ENCODE results near the gene MDN1.
"Not testable (repeated sequence)": the region's sequence is repeated elsewhere in the genome, so short reads cannot be mapped to it uniquely, and the experiment has no call there.

MDN1 gene

DNA sequence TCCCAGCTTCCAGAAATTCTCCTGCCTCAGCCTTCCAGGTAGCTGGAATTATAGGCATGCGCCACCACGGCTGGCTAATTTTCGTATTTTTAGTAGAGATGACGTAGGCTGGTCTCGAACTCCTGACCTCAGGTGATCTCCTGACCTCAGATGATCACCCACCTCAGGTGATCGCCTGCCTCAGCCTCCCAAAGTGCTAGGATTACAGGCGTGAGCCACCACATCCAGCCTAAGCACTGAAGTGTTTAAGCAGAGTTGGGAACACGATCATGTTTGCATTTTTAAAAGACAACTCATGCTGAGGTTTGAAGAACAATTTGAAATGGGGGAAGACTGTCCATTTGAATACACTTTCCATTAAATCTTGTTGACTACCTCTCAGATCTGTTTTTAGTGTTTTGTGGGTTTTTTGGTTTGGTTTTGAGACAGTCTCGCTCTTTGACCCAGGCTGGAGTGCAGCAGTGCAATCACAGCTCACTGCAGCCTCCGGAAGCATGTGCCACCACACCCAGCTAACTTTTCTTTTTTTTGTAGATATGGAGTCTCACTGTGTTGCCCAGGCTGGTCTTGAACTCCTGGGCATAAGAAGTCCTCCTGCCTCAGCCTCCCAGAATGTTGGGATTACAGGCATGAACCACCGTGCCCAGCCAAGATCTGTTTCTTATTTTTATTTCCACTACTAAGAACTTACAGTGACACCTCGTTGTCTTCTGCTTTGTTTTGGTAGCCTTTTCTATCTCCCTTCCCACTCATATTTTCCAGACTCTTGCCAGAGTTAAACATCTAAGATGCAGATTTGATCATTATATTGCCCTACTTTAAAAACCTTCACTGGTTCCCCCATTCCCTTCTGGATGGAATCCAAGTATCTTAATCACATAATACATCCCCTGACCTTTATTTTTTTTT lies 15.5 kb upstream of the MDN1 start:
- no peaks in the 10 kb centered on the region for H3K9me3 Mint-ChIP-seq
- peak overlapping the region; percentile 1 for H3K27ac Mint-ChIP-seq
- intact Hi-C loops (cut with micrococcal nuclease): no loop called here
- peaks cover 82% of the 10 kb centered on the region for H3K36me3 Mint-ChIP-seq (ENCODE audit: low read depth)
- no peaks in the 10 kb centered on the region for H3K27me3 Mint-ChIP-seq
- no peak overlapping the region for H3K4me3 Mint-ChIP-seq
- H3K4me1 Mint-ChIP-seq (ENCODE audit: low read depth): peaks cover 38% of the 10 kb centered on the region

DNA sequence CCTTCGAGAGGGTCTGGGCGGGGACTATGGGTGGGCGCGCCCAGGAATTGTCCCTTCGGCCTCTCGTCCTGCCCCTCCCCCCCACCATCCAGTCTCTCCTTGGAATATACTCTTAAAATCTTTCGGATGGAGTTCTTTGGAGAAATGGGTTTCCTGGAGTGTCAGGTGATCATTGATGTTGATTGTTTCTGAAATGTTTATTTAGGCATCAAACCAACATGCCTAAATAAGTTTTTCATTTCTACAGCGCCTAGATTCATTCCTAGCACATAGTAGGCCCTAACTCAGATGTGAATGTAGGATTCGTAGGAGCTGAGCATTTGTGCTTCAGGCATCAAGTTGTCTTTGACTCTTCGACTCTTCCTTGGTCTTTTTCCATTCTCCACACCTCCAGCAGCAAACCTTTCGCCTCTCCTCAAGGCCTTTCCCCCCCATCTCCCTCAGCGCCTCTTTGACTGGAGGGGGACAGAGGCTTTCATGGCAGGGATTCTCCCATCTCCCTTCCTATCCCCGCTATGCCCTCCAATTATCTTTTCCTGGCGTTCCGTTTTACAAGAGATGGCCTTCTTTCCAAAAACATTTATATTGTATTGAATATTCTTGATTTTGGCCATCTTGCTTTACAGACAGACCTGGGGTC lies 10.7 kb upstream of the MDN1 start:
- intact Hi-C loops (cut with micrococcal nuclease): no loop called here
- H3K36me3 Mint-ChIP-seq (ENCODE audit: low read depth): peaks cover 45% of the 10 kb centered on the region

DNA sequence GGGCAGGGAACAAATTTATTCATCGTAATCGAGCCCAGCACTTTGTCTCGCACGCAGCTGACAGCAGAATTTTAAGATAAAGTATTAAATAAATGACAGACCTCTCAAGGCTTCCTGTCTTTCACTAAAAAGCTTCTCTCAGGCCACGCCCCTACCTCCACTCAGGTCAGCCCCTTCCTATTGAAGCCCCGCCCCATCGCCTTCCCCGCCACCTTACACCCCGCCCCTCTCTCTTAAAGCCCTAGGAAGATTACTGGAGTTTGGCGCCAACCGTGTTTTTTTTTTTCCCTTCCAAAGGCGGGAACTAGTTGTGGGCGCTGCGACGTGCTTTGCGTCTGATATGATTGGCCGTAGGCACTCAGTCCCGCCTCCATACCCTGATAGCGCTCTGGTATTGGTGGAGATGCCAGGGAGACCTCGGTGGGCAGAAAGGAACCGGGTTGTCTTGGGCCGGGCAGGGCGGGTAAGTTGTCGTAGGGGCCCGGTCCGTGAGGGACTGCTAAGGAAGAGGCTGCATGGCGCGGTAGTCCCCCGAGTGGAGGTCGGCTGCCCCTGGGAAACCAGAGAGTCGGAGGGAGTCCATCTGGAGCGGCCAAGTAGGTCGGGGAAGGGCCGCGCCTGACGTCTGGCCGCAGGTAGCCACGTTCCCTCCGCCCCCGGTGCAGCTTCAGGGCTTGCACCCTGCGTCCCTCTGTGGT lies 10.0 kb upstream of the MDN1 start, which contains the start of gene CASP8AP2:
Gene CASP8AP2, plus strand, starts transcription at position 409 of the 698 bp plus-strand sequence.
- H3K9me3 Mint-ChIP-seq: no peaks in the 10 kb centered on the region
- H3K27ac Mint-ChIP-seq: peak within 1 kb of the TSS; percentile 92

More for the DNA sequence above, 10.7 kb upstream of the MDN1 start:
- peak overlapping the region; percentile 93 for H3K4me3 Mint-ChIP-seq
- H3K27ac Mint-ChIP-seq: peak overlapping the region; percentile 92
- H3K27me3 Mint-ChIP-seq: no peaks in the 10 kb centered on the region
- peaks cover 25% of the 10 kb centered on the region for H3K4me1 Mint-ChIP-seq (ENCODE audit: low read depth)
- no peaks in the 10 kb centered on the region for H3K9me3 Mint-ChIP-seq

DNA sequence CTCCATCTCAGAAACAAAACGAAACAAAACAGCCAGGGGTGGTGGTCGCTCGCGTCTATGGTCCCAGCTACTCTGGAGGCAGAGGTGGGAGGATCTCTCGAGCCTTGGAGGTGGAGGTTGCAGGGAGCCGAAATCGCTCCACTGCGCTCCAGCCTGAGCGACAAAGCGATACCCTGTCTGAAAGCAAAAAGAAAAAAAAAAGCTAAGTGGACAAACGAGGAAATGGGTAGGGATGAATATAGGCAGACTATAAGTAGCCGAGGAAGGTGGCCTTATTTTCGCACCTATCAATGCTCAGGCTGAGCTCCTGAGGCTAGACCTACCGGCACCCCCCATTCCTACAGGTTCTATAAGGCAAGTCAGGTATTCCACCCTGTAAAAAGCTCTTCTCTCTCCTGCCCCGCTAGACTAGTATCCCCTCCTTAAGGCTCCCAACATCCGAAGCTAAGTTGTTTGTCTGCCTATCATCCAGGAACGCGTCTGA lies 9.4 kb upstream of the MDN1 start:
- H3K27me3 Mint-ChIP-seq: no peaks in the 10 kb centered on the region
- H3K4me3 Mint-ChIP-seq: peak overlapping the region; percentile 93
- H3K27ac Mint-ChIP-seq: peak overlapping the region; percentile 92
- H3K4me1 Mint-ChIP-seq (ENCODE audit: low read depth): peaks cover 20% of the 10 kb centered on the region
- H3K9me3 Mint-ChIP-seq: no peaks in the 10 kb centered on the region
- peaks cover 38% of the 10 kb centered on the region for H3K36me3 Mint-ChIP-seq (ENCODE audit: low read depth)
- intact Hi-C loops (cut with micrococcal nuclease): loop anchor here (1.0 to 5.0 kb wide), 3 partner anchors 10 to 758 kb away; partner anchors contain the start of genes MAP3K7 and MDN1

More for the DNA sequence above, 10.0 kb upstream of the MDN1 start, which contains the start of gene CASP8AP2:
- Mint-ChIP-seq H3K4me3 (peak within 1 kb of the TSS; percentile 93), H3K36me3 (ENCODE audit: low read depth) (peaks cover 38% of the 10 kb centered on the region), H3K27me3 (no peaks in the 10 kb centered on the region), H3K4me1 (ENCODE audit: low read depth) (peaks cover 20% of the 10 kb centered on the region)
- intact Hi-C loops (cut with micrococcal nuclease): loop anchor here (1.0 to 5.0 kb wide), 3 partner anchors 10 to 758 kb away; partner anchors contain the start of genes MAP3K7 and MDN1

DNA sequence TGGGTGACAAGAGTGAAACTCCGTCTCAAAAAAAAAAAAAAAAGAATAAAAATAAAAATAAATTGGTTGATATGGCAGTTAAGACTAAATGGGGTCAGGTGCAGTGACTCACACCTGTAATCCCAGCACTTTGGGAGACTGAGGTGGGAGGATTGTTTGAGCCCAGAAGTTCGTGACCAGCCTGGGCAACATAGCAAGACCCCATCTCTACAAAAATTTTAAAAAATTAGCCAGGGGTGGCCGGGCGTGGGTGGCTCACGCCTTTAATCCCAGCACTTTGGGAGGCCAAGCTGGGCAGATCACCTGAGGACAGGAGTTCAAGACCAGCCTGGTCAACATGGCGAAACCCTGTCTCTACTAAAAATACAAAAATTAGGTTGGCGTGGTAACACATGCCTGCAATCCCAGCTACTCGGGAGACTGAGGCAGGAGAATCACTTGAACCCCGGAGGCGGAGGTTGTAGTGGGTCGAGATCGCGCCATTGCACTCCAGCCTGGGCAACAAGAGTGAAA lies 8.9 kb upstream of the MDN1 start:
- Mint-ChIP-seq H3K36me3 (ENCODE audit: low read depth) (peaks cover 37% of the 10 kb centered on the region), H3K4me1 (ENCODE audit: low read depth) (peaks cover 20% of the 10 kb centered on the region), H3K4me3 (peak overlapping the region; percentile 93), H3K27ac (peak overlapping the region; percentile 92)
- not testable (repeated sequence) for H3K27me3 Mint-ChIP-seq, H3K9me3 Mint-ChIP-seq
- intact Hi-C loops (cut with micrococcal nuclease): loop anchor here (5.0 kb wide), 2 partner anchors 709 to 759 kb away; partner anchors contain the start of gene MAP3K7

DNA sequence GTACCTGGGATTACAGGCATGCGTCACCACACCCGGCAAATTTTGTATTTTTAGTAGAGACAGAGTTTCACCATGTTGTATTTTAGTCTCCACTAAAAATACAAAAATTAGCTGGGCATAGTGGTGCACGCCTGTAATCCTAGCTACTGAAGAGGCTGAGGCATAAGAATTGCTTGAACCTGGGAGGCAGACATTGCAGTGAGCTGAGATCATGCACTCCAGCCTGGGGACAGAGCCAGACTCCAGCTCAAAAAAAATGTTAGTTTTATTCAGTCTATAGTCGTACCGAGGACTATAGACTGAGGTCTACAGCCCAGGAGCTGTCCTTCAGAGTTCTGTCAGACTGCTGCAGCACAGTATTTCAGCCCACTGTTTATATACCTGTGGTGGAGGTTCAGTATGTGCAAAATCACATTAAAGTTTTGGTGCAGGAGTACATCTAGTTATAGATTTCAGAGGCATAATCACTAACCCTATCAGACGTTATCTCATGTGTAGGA lies 6.5 kb upstream of the MDN1 start:
- intact Hi-C loops (cut with micrococcal nuclease): loop anchor here (5.0 kb wide), 2 partner anchors 711 to 761 kb away; partner anchors contain the start of gene MAP3K7
- Mint-ChIP-seq H3K4me1 (ENCODE audit: low read depth) (peaks cover 10% of the 10 kb centered on the region), H3K36me3 (ENCODE audit: low read depth) (peaks cover 13% of the 10 kb centered on the region), H3K4me3 (no peak overlapping the region), H3K9me3 (no peaks in the 10 kb centered on the region), H3K27ac (no peak overlapping the region), H3K27me3 (no peaks in the 10 kb centered on the region)

DNA sequence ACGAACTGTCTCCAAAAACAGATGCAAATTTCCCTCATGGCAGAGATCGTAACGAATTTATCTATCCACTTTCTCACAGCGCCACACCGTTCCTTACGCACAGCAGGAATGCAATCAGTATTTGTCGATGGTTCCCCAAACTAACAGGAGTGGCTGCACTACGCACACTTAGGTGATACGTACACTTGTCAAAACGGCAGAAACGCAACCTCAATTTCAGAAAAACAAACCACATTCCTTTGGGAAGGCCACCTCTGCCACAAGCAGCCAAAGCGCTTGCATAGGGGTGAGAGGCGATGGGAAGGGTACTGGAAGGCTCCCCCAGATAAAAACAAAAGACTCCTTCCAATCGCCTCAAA lies 638 bp downstream of the MDN1 start:
- Mint-ChIP-seq H3K27ac (peak overlapping the region; percentile 90), H3K27me3 (no peaks in the 10 kb centered on the region), H3K36me3 (ENCODE audit: low read depth) (peaks cover 15% of the 10 kb centered on the region), H3K9me3 (no peaks in the 10 kb centered on the region), H3K4me3 (peak overlapping the region; percentile 89), H3K4me1 (ENCODE audit: low read depth) (peaks cover 33% of the 10 kb centered on the region)
- intact Hi-C loops (cut with micrococcal nuclease): loop anchor here (1.0 to 5.0 kb wide), 2 partner anchors 10 to 182 kb away; partner anchors contain the start of genes CASP8AP2 and LYRM2

DNA sequence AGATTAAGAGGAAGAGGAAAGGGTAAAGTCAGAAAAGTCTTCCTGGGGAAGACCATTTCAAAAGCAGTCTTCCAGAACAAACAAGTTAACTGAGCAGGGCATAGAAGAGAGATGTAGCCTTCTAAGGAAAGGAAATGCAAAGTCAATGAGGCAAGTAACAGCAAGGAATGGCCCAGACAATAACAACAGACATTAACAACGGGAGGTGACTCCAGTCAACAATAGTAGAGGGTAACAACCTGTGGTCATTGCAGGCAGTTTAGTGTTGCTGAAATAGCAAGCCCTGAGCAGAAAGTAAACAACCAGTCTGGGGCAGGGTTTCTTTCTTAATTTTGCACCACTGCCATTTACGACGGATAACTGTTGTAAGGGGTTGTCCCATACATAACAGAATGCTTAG lies 2.1 kb downstream of the MDN1 start:
- peaks cover 15% of the 10 kb centered on the region for H3K36me3 Mint-ChIP-seq (ENCODE audit: low read depth)
- no peak overlapping the region for H3K4me3 Mint-ChIP-seq
- no peaks in the 10 kb centered on the region for H3K9me3 Mint-ChIP-seq
- no peaks in the 10 kb centered on the region for H3K27me3 Mint-ChIP-seq
- H3K27ac Mint-ChIP-seq: no peak overlapping the region
- intact Hi-C loops (cut with micrococcal nuclease): loop anchor here (5.0 kb wide), 1 partner anchor 180 kb away; the partner anchor contains the start of gene LYRM2
- H3K4me1 Mint-ChIP-seq (ENCODE audit: low read depth): peaks cover 33% of the 10 kb centered on the region

DNA sequence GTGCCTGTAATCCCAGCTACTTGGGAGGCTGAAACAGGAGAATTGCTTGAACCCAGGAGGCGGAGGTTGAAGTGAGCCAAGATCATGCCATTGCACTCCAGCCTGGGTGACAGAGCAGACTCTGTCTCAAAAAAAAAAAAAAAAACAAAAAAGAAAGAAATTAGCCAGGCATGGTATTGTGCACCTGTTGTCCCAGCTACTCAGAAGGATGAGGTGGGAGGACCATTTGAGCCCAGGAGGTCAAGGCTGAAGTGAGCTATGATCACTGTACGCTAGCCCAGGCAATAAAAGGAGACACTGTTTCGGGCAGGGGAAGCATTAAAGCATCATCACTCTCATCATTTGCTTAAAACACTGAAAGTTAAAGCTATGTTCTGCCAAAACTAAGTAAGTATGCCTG lies 6.2 kb downstream of the MDN1 start:
- H3K4me1 Mint-ChIP-seq (ENCODE audit: low read depth): peaks cover 12% of the 10 kb centered on the region
- intact Hi-C loops (cut with micrococcal nuclease); H3K9me3 Mint-ChIP-seq; H3K27me3 Mint-ChIP-seq; H3K36me3 Mint-ChIP-seq (ENCODE audit: low read depth); H3K4me3 Mint-ChIP-seq; H3K27ac Mint-ChIP-seq: not testable (repeated sequence)

DNA sequence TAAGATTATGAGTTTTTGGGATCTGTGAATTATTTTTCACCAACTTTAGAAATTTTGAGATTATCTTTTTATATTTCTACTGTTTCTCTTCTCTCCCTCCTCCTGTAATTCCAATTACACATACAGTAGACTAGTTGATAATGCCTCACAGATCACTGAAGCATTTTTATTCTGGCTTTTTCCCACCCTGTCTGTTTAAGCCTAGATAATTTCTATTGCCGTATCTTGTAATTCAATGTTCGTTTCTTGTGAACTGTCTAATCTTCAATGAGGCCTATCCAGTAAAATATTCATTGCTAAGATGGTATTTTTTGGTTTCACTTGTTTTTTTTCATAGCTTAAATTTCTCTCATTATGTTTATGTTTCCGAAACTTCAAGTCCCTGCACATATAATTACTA lies 12.0 kb downstream of the MDN1 start:
- no peaks in the 10 kb centered on the region for H3K9me3 Mint-ChIP-seq
- no peaks in the 10 kb centered on the region for H3K4me1 Mint-ChIP-seq (ENCODE audit: low read depth)
- H3K27me3 Mint-ChIP-seq: no peaks in the 10 kb centered on the region
- intact Hi-C loops (cut with micrococcal nuclease): no loop called here
- H3K4me3 Mint-ChIP-seq: no peak overlapping the region
- peaks cover 7% of the 10 kb centered on the region for H3K36me3 Mint-ChIP-seq (ENCODE audit: low read depth)
- no peak overlapping the region for H3K27ac Mint-ChIP-seq

DNA sequence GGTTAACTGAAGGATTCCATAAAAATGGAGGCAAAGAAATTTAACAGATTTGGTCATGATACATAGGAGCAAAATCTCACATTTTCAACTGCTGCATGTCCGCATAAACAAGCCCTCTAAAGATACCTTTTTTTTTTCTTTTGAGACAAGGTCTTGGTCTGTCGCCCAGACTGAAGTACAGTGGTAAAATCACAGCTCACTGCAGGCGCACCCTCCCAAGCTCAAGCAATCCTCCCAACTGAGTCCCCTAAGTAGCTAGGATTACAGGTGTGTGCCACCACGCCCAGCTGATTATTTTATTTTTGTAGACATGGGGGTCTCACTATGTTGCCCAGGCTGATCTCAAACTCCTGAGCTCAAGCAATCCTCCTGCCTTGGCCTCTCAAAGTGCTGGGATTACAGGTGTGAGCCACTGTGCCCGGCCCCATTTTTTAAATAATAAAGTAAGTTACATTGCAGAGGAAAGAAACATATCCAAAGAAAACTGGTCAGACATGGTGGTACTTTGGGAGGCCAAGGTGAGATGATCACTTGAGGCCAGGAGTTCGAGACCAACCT lies 13.7 kb downstream of the MDN1 start:
- H3K27me3 Mint-ChIP-seq: no peaks in the 10 kb centered on the region
- no peak overlapping the region for H3K27ac Mint-ChIP-seq
- no peak overlapping the region for H3K4me3 Mint-ChIP-seq
- H3K4me1 Mint-ChIP-seq (ENCODE audit: low read depth): no peaks in the 10 kb centered on the region
- peaks cover 24% of the 10 kb centered on the region for H3K36me3 Mint-ChIP-seq (ENCODE audit: low read depth)
- intact Hi-C loops (cut with micrococcal nuclease): no loop called here
- no peaks in the 10 kb centered on the region for H3K9me3 Mint-ChIP-seq

DNA sequence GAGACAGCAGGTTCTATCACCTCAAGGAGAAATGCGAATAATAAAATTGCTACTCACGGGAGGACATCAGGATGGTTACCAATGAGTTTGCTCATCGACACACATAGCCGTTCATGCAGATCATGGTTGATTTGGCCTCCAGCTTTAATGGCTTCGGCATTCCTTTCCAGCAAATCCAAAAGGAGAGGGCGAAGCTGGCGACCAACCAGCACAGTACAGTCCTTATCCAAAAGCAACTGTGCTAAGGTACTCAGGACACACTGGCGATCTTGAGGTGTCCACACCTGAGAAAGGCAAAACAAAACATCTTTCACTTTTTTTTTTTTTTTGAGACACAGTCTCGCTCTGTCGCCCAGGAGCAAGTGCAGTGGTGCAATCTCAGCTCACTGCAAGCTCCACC lies 16.3 kb downstream of the MDN1 start:
- Mint-ChIP-seq H3K27me3 (no peaks in the 10 kb centered on the region), H3K4me3 (no peak overlapping the region), H3K4me1 (ENCODE audit: low read depth) (no peaks in the 10 kb centered on the region), H3K27ac (no peak overlapping the region), H3K9me3 (no peaks in the 10 kb centered on the region), H3K36me3 (ENCODE audit: low read depth) (peaks cover 44% of the 10 kb centered on the region)
- intact Hi-C loops (cut with micrococcal nuclease): no loop called here

DNA sequence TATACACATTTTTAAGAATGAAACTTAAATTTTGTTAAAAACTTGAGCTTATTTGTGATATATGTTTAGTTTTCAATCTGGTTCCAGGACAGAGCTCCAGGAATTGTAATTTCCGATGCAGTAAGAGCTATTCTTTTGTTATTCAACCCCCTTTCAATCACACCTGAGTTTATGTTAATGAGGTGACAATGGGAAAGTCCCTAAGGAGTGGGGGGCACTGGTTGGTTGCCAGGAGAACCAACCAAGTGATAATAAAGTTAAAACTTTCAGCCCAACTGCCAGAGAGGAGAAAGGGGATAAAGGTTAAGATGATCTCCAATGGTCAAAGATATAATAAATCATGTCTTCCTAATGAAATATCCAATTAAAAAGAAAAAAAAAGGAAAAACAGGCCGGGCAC lies 19.8 kb downstream of the MDN1 start:
- Mint-ChIP-seq H3K4me1 (ENCODE audit: low read depth) (peaks cover 6% of the 10 kb centered on the region), H3K4me3 (no peak overlapping the region), H3K36me3 (ENCODE audit: low read depth) (peaks cover 67% of the 10 kb centered on the region), H3K9me3 (no peaks in the 10 kb centered on the region), H3K27me3 (no peaks in the 10 kb centered on the region), H3K27ac (no peak overlapping the region)
- intact Hi-C loops (cut with micrococcal nuclease): no loop called here
